CD8-positive, alpha-beta memory T cell (primary cell): ENCODE results near the gene SGMS2. TPM values are rescaled to one million over a fixed set of nuclear protein-coding genes. Genes with fewer than 3 reads are reported as not detected.

Source experiments
- CTCF ChIA-PET: fragments of 350-600 bp; sonication (Branson Sonifier 250); formaldehyde crosslinking; loops from one replicate; lab custom pipeline; 2021; ENCODE audit warnings: antibody characterized with exemption; lab: Charles Lee
- POLR2A ChIA-PET: fragments of 350-600 bp; sonication (Branson Sonifier 250); formaldehyde crosslinking; loops from one replicate; lab custom pipeline; 2021; ENCODE audit warnings: antibody characterized with exemption; lab: Charles Lee
- DNase-seq, 5 donors: peaks; one replicate each; pipeline versions ENCODE4 v3.0.0 to v3.0.0-alpha.2; 2020 to 2022; ENCODE audit warnings: mixed read lengths in 1 of 5
- H3K27ac ChIP-seq: one replicate; pipeline ENCODE4 v1.7.0; 2013; ENCODE audit warnings: low read depth, mild to moderate bottlenecking, low read length, moderate library complexity
- H3K27me3 ChIP-seq: 2 replicates; pipeline ENCODE4 v1.7.0; 2013; ENCODE audit warnings: low read length, mild to moderate bottlenecking; ENCODE audit not compliant: insufficient read depth, poor library complexity, severe bottlenecking
- H3K36me3 ChIP-seq: 2 replicates; pipeline ENCODE4 v1.7.0; 2013; ENCODE audit warnings: mild to moderate bottlenecking, low read length, moderate library complexity; ENCODE audit not compliant: insufficient read depth
- H3K4me1 ChIP-seq: 2 replicates; pipeline ENCODE4 v1.7.0; 2013; ENCODE audit warnings: mild to moderate bottlenecking, low read length, moderate library complexity; ENCODE audit not compliant: insufficient read depth
- H3K4me3 ChIP-seq: 2 replicates; pipeline ENCODE4 v1.7.0; 2013; ENCODE audit warnings: mild to moderate bottlenecking, low read length
- H3K9me3 ChIP-seq: 2 replicates; pipeline ENCODE4 v1.7.0; 2013; ENCODE audit warnings: mild to moderate bottlenecking, low read length
- H3K27ac Mint-ChIP-seq, 8 donors: one replicate each; pipeline ENCODE4 v1.8.0; 2020 to 2021; ENCODE audit warnings: mixed read lengths in 8 of 8, mild to moderate bottlenecking in 6 of 8, inconsistent platforms in 3 of 8, moderate library complexity in 3 of 8
- H3K27me3 Mint-ChIP-seq, 2 donors: one replicate each; pipeline ENCODE4 v1.8.0; 2020 to 2021; ENCODE audit warnings: mixed read lengths in 2 of 2, mild to moderate bottlenecking in 1 of 2, moderate library complexity in 1 of 2
- H3K36me3 Mint-ChIP-seq, 3 donors: one replicate each; pipeline ENCODE4 v1.8.0; 2020 to 2021; ENCODE audit warnings: mixed read lengths in 3 of 3, inconsistent platforms in 1 of 3, mild to moderate bottlenecking in 1 of 3
- H3K4me1 Mint-ChIP-seq, 3 donors: one replicate each; pipeline ENCODE4 v1.8.0; 2020 to 2021; ENCODE audit warnings: mixed read lengths in 3 of 3, inconsistent platforms in 1 of 3, mild to moderate bottlenecking in 1 of 3
- H3K4me3 Mint-ChIP-seq, 7 donors: one replicate each; pipeline ENCODE4 v1.8.0; 2020 to 2021; ENCODE audit warnings: mixed read lengths in 7 of 7, mild to moderate bottlenecking in 6 of 7, moderate library complexity in 4 of 7, inconsistent platforms in 2 of 7
- H3K9me3 Mint-ChIP-seq, 5 donors: one replicate each; pipeline ENCODE4 v1.8.0; 2020 to 2022; ENCODE audit warnings: mixed read lengths in 5 of 5, mild to moderate bottlenecking in 3 of 5, moderate library complexity in 2 of 5, inconsistent platforms in 1 of 5
- polyA plus RNA-seq: library from polyadenylated mRNA; unstranded; fragments of 300-500 nt; fragmentation: Illumina TruSeq; gene quantifications from one replicate; pipeline ENCODE4 v1.2.3, GENCODE V29; 2021
- total RNA-seq, 2 experiments: library from RNA; stranded (reverse); gene quantifications; one replicate each; pipeline ENCODE4 v1.2.3, GENCODE V29; 2021

Gene SGMS2
- total and polyA plus RNA-seq, 3 experiments from 2014 or later, result 0.35 to 0.61 TPM; not detected in 1

GRCh38 chr4:107877361-107877760 lies 52.6 kb downstream of the SGMS2 start:
- Histone ChIP-seq H3K27ac (no peak overlapping the region), H3K27me3 (no peaks in the 10 kb centered on the region), H3K4me1 (no peaks in the 10 kb centered on the region), H3K36me3 (no peaks in the 10 kb centered on the region), H3K4me3 (no peak overlapping the region), H3K9me3 (no peaks in the 10 kb centered on the region)
- POLR2A ChIA-PET, result no interaction called here
- H3K27me3 Mint-ChIP-seq, result peaks cover 13 to 48% of the 10 kb centered on the region in 2 donors
- H3K9me3 Mint-ChIP-seq, result peaks cover 0 to 3% (median 0%) of the 10 kb centered on the region in 5 donors
- H3K4me3 Mint-ChIP-seq, result no peak overlapping the region
- no peaks in the 10 kb centered on the region for H3K4me1 Mint-ChIP-seq
- no peak for DNase-seq
- H3K36me3 Mint-ChIP-seq, result no peaks in the 10 kb centered on the region
- CTCF ChIA-PET, result no interaction called here
- H3K27ac Mint-ChIP-seq, result no peak overlapping the region

- Histone ChIP-seq H3K4me3 (no peak overlapping the region), H3K36me3 (no peaks in the 10 kb centered on the region), H3K27ac (no peak overlapping the region), H3K27me3 (no peaks in the 10 kb centered on the region), H3K9me3 (no peaks in the 10 kb centered on the region), H3K4me1 (no peaks in the 10 kb centered on the region)
- H3K9me3 Mint-ChIP-seq, result peaks cover 0 to 5% (median 4%) of the 10 kb centered on the region in 5 donors
- H3K36me3 Mint-ChIP-seq, result no peaks in the 10 kb centered on the region
- DNase-seq, result no peak
- H3K4me3 Mint-ChIP-seq, result no peak overlapping the region
- CTCF ChIA-PET, result no interaction called here
- peaks cover 4 to 38% of the 10 kb centered on the region in 2 donors for H3K27me3 Mint-ChIP-seq
- no peaks in the 10 kb centered on the region for H3K4me1 Mint-ChIP-seq
- H3K27ac Mint-ChIP-seq, result no peak overlapping the region
- POLR2A ChIA-PET, result no interaction called here
Observed at GRCh38 chr4:107885865-107886264, 61.1 kb downstream of the SGMS2 start.

GRCh38 chr4:107888237-107888636 lies 63.5 kb downstream of the SGMS2 start:
- Mint-ChIP-seq H3K4me3 (no peak overlapping the region), H3K9me3 (peaks cover 0 to 5% (median 4%) of the 10 kb centered on the region in 5 donors), H3K27me3 (peaks cover 0 to 31% of the 10 kb centered on the region in 2 donors), H3K27ac (no peak overlapping the region), H3K4me1 (no peaks in the 10 kb centered on the region), H3K36me3 (no peaks in the 10 kb centered on the region)
- no peaks in the 10 kb centered on the region for H3K27me3 ChIP-seq
- no peak overlapping the region for H3K27ac ChIP-seq
- H3K4me3 ChIP-seq, result no peak overlapping the region
- ChIA-PET POLR2A (no interaction called here), CTCF (no interaction called here)
- H3K9me3 ChIP-seq, result no peaks in the 10 kb centered on the region
- no peaks in the 10 kb centered on the region for H3K36me3 ChIP-seq
- DNase-seq, result no peak
- H3K4me1 ChIP-seq, result no peaks in the 10 kb centered on the region

GRCh38 chr4:107890779-107891178 lies 66.0 kb downstream of the SGMS2 start:
- no peak for DNase-seq
- Histone ChIP-seq H3K4me3 (no peak overlapping the region), H3K36me3 (no peaks in the 10 kb centered on the region), H3K27ac (no peak overlapping the region), H3K27me3 (no peaks in the 10 kb centered on the region), H3K4me1 (no peaks in the 10 kb centered on the region), H3K9me3 (no peaks in the 10 kb centered on the region)
- Mint-ChIP-seq H3K4me1 (no peaks in the 10 kb centered on the region), H3K4me3 (no peak overlapping the region), H3K27me3 (peaks cover 4 to 17% of the 10 kb centered on the region in 2 donors), H3K36me3 (no peaks in the 10 kb centered on the region), H3K9me3 (peaks cover 0 to 5% (median 4%) of the 10 kb centered on the region in 5 donors), H3K27ac (no peak overlapping the region)
- CTCF ChIA-PET, result no interaction called here
- POLR2A ChIA-PET, result no interaction called here

GRCh38 chr4:107891299-107891698 lies 66.6 kb downstream of the SGMS2 start:
- H3K27me3 Mint-ChIP-seq, result peaks cover 4 to 17% of the 10 kb centered on the region in 2 donors
- no peak overlapping the region for H3K27ac Mint-ChIP-seq
- Histone ChIP-seq H3K27ac (no peak overlapping the region), H3K4me3 (no peak overlapping the region), H3K36me3 (no peaks in the 10 kb centered on the region), H3K27me3 (no peaks in the 10 kb centered on the region), H3K9me3 (no peaks in the 10 kb centered on the region), H3K4me1 (no peaks in the 10 kb centered on the region)
- POLR2A ChIA-PET, result no interaction called here
- no peaks in the 10 kb centered on the region for H3K36me3 Mint-ChIP-seq
- no peak overlapping the region for H3K4me3 Mint-ChIP-seq
- H3K4me1 Mint-ChIP-seq, result no peaks in the 10 kb centered on the region
- CTCF ChIA-PET, result no interaction called here
- DNase-seq, result no peak
- peaks cover 0 to 5% (median 4%) of the 10 kb centered on the region in 5 donors for H3K9me3 Mint-ChIP-seq

GRCh38 chr4:107893171-107894137 lies 68.7 kb downstream of the SGMS2 start:
- Histone ChIP-seq H3K36me3 (no peaks in the 10 kb centered on the region), H3K27me3 (no peaks in the 10 kb centered on the region), H3K27ac (no peak overlapping the region), H3K9me3 (no peaks in the 10 kb centered on the region), H3K4me1 (no peaks in the 10 kb centered on the region), H3K4me3 (no peak overlapping the region)
- Mint-ChIP-seq H3K36me3 (no peaks in the 10 kb centered on the region), H3K9me3 (peaks cover 0 to 2% (median 0%) of the 10 kb centered on the region in 5 donors), H3K4me1 (no peaks in the 10 kb centered on the region), H3K4me3 (no peak overlapping the region), H3K27ac (no peak overlapping the region), H3K27me3 (peaks cover 4 to 30% of the 10 kb centered on the region in 2 donors)
- no peak for DNase-seq
- CTCF ChIA-PET, result no interaction called here
- POLR2A ChIA-PET, result no interaction called here

- Histone ChIP-seq H3K36me3 (no peaks in the 10 kb centered on the region), H3K4me3 (no peak overlapping the region), H3K9me3 (no peaks in the 10 kb centered on the region), H3K27me3 (no peaks in the 10 kb centered on the region), H3K27ac (no peak overlapping the region), H3K4me1 (no peaks in the 10 kb centered on the region)
- H3K27me3 Mint-ChIP-seq, result peaks cover 4 to 34% of the 10 kb centered on the region in 2 donors
- no peaks in the 10 kb centered on the region for H3K9me3 Mint-ChIP-seq
- ChIA-PET CTCF (no interaction called here), POLR2A (no interaction called here)
- no peak overlapping the region for H3K4me3 Mint-ChIP-seq
- H3K4me1 Mint-ChIP-seq, result no peaks in the 10 kb centered on the region
- H3K27ac Mint-ChIP-seq, result no peak overlapping the region
- no peaks in the 10 kb centered on the region for H3K36me3 Mint-ChIP-seq
- DNase-seq, result no peak
Observed at GRCh38 chr4:107894138-107894603, 69.4 kb downstream of the SGMS2 start.

- Mint-ChIP-seq H3K27ac (no peak overlapping the region), H3K4me1 (no peaks in the 10 kb centered on the region), H3K27me3 (peaks cover 4 to 44% of the 10 kb centered on the region in 2 donors), H3K4me3 (no peak overlapping the region), H3K36me3 (no peaks in the 10 kb centered on the region), H3K9me3 (no peaks in the 10 kb centered on the region)
- DNase-seq, result no peak
- POLR2A ChIA-PET, result no interaction called here
- no peak overlapping the region for H3K27ac ChIP-seq
- CTCF ChIA-PET, result interaction anchor here (0.7 kb wide), 1 partner anchor 17 kb away, joined by 3 read pairs; no protein-coding TSS in a partner anchor
- no peak overlapping the region for H3K4me3 ChIP-seq
- H3K4me1 ChIP-seq, result no peaks in the 10 kb centered on the region
- H3K36me3 ChIP-seq, result no peaks in the 10 kb centered on the region
- H3K27me3 ChIP-seq, result no peaks in the 10 kb centered on the region
- no peaks in the 10 kb centered on the region for H3K9me3 ChIP-seq
Observed at GRCh38 chr4:107896158-107896645, 71.5 kb downstream of the SGMS2 start.
